NCI-H1436 treated with DMSO at 0.1 percent for 48 hours (cell line): ENCODE data around the gene RAB33A.

ENCODE experiments used
- DNase-seq: peaks from one replicate; lab custom pipeline; 2025; lab: John Stamatoyannopoulos, UW

RAB33A gene

GRCh38 chrX:130171446-130172126 is at the start of gene RAB33A:
TSS of gene RAB33A (plus strand) at chrX:130171962. CDS start at chrX:130172063, 101 bp downstream.
- no peak for DNase-seq

GRCh38 chrX:130124577-130124976 is 47.2 kb upstream of the RAB33A start:
- no peak for DNase-seq

- DNase-seq: no peak
Measured at GRCh38 chrX:130125091-130125874, 46.5 kb upstream of the RAB33A start.

- DNase-seq: no peak
Measured at GRCh38 chrX:130130990-130131389, 40.8 kb upstream of the RAB33A start.

GRCh38 chrX:130136496-130136895 is 35.3 kb upstream of the RAB33A start:
- no peak for DNase-seq

GRCh38 chrX:130136961-130137360 is 34.8 kb upstream of the RAB33A start:
- DNase-seq: no peak

- no peak for DNase-seq
Measured at GRCh38 chrX:130139474-130140201, 32.1 kb upstream of the RAB33A start.

GRCh38 chrX:130144509-130144908 is 27.3 kb upstream of the RAB33A start:
- DNase-seq: no peak

- no peak for DNase-seq
Measured at GRCh38 chrX:130145123-130145522, 26.6 kb upstream of the RAB33A start.

GRCh38 chrX:130147631-130148030 is 24.1 kb upstream of the RAB33A start:
- DNase-seq: no peak

- no peak for DNase-seq
Measured at GRCh38 chrX:130155564-130155963, 16.2 kb upstream of the RAB33A start.

- DNase-seq: no peak
Measured at GRCh38 chrX:130158311-130158710, 13.5 kb upstream of the RAB33A start.

GRCh38 chrX:130159776-130160175 is 12.0 kb upstream of the RAB33A start:
- DNase-seq: no peak

- DNase-seq: no peak
Measured at GRCh38 chrX:130162094-130162735, 9.5 kb upstream of the RAB33A start.

- no peak for DNase-seq
Measured at GRCh38 chrX:130163398-130163797, 8.4 kb upstream of the RAB33A start.

GRCh38 chrX:130165181-130165702 is 6.5 kb upstream of the RAB33A start:
- no peak for DNase-seq

GRCh38 chrX:130165703-130166502 is 5.9 kb upstream of the RAB33A start, which contains the start of gene AIFM1:
TSS of gene AIFM1 (minus strand) at chrX:130165841. CDS start at chrX:130165656, 185 bp downstream.
- DNase-seq: peak; percentile 89

- no peak for DNase-seq
Measured at GRCh38 chrX:130166503-130166777, 5.3 kb upstream of the RAB33A start.

GRCh38 chrX:130167040-130167439 is 4.7 kb upstream of the RAB33A start:
- DNase-seq: no peak

- peak; percentile 96 for DNase-seq
Measured at GRCh38 chrX:130170752-130171445, 863 bp upstream of the RAB33A start.
